ENCODE data around the gene MCCD1.
"Not testable (repeated sequence)": the region's sequence is repeated elsewhere in the genome, so short reads cannot be mapped to it uniquely, and the experiment has no call there.

Gene MCCD1

DNA sequence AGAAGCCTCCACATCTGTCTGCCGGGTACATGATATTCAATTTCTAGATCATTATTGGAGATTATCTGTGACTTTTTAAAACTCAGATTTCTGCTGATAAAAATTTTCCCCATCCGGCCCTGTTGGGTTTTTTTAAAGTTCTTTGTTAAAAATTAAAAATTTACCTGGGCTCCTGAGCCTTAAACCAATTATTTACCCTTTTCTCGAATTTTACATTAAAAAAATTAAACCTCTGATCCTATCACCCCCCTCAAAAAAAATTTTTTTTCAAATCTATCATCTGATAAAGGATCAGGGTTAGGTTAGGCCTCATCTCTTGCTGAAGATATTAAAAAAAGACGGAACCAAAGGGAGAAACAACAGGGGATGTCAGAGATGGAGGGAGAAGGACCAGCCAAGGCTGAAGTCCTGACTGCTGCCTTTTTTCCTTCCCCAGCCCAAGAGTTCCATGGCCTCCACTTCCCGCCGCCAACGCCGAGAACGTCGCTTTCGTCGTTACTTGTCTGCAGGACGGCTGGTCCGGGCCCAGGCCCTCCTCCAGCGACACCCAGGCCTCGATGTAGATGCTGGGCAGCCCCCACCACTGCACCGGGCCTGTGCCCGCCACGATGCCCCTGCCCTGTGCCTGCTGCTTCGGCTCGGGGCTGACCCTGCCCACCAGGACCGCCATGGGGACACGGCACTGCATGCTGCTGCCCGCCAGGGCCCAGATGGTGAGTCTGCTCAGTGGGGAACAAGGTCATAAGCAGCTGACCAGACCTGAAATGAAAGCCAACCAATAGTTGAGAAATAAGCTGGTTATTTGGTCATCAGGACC, 19.2 kb downstream of the MCCD1 start:
- Histone ChIP-seq H3K36me3 (ENCODE audit: low read length) (0 out of 2 replicates have a peak, but pooled peaks cover 4% of the 10 kb centered on the region), H4K20me1 (ENCODE audit: low read depth, low read length) (no peaks in the 10 kb centered on the region), H3K27ac (ENCODE audit: low read depth, low read length) (peak overlapping the region; percentile 71), H3K9me2 (replicated peaks; ENCODE audit: insufficient read depth, low read length) (no peaks in the 10 kb centered on the region), H2AFZ (ENCODE audit: low read depth, low read length, severe bottlenecking) (peak overlapping the region; percentile 0), H3K9ac (ENCODE audit: low read length) (peak overlapping the region; percentile 61), H3K79me2 (ENCODE audit: insufficient read depth, low read length) (peaks cover 11% of the 10 kb centered on the region), H3K9me3 (ENCODE audit: insufficient read depth, low read length) (no peaks in the 10 kb centered on the region), H3F3A (ENCODE audit: insufficient read depth) (peaks cover 46% of the 10 kb centered on the region), H3K4me3 (ENCODE audit: insufficient read depth, low read length, poor library complexity, severe bottlenecking) (peak overlapping the region; percentile 60), H3K27me3 (ENCODE audit: low read length) (no peaks in the 10 kb centered on the region), H3K4me2 (ENCODE audit: low read depth, low read length, poor library complexity, severe bottlenecking) (peak overlapping the region; percentile 87)
- TF ChIP-seq EZH2phosphoT487 (conservative IDR thresholded peaks at IDR 0.05; ENCODE audit: low read length): no peak
- TF ChIP-seq, protein P1, sequence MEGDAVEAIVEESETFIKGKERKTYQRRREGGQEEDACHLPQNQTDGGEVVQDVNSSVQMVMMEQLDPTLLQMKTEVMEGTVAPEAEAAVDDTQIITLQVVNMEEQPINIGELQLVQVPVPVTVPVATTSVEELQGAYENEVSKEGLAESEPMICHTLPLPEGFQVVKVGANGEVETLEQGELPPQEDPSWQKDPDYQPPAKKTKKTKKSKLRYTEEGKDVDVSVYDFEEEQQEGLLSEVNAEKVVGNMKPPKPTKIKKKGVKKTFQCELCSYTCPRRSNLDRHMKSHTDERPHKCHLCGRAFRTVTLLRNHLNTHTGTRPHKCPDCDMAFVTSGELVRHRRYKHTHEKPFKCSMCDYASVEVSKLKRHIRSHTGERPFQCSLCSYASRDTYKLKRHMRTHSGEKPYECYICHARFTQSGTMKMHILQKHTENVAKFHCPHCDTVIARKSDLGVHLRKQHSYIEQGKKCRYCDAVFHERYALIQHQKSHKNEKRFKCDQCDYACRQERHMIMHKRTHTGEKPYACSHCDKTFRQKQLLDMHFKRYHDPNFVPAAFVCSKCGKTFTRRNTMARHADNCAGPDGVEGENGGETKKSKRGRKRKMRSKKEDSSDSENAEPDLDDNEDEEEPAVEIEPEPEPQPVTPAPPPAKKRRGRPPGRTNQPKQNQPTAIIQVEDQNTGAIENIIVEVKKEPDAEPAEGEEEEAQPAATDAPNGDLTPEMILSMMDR (IDR thresholded peaks at IDR 0.05; ENCODE audit: insufficient read depth, low read length, poor library complexity, severe bottlenecking): no peak

DNA sequence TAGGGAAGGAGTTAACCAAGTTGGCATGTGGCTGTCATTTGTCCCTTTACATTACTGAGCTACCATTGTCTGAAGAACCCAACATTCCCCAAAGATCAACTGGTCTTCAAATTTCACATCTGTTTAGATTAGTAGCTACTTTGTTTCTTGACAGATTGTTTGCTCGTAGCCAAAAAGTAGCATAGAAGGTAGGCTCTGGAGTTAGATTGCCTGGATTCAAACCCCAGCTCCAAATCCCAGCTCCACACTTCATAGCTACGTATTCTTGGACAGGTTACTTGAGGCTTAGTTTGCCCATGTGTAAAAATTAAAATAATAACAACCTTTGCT, 19.7 kb downstream of the MCCD1 start:
- no peaks in the 10 kb centered on the region for H3K9me2 ChIP-seq (replicated peaks; ENCODE audit: insufficient read depth, low read length)
- peaks cover 45% of the 10 kb centered on the region for H3F3A ChIP-seq (ENCODE audit: insufficient read depth)
- H3K36me3 ChIP-seq (ENCODE audit: low read length): 0 out of 2 replicates have a peak, but pooled peaks cover 4% of the 10 kb centered on the region
- peak overlapping the region; percentile 60 for H3K4me3 ChIP-seq (ENCODE audit: insufficient read depth, low read length, poor library complexity, severe bottlenecking)
- H4K20me1 ChIP-seq (ENCODE audit: low read depth, low read length): no peaks in the 10 kb centered on the region
- peak overlapping the region; percentile 71 for H3K27ac ChIP-seq (ENCODE audit: low read depth, low read length)
- no peaks in the 10 kb centered on the region for H3K27me3 ChIP-seq (ENCODE audit: low read length)
- peak overlapping the region; percentile 87 for H3K4me2 ChIP-seq (ENCODE audit: low read depth, low read length, poor library complexity, severe bottlenecking)
- no peaks in the 10 kb centered on the region for H3K9me3 ChIP-seq (ENCODE audit: insufficient read depth, low read length)
- H2AFZ ChIP-seq (ENCODE audit: low read depth, low read length, severe bottlenecking): no peak overlapping the region
- H3K79me2 ChIP-seq (ENCODE audit: insufficient read depth, low read length): peaks cover 14% of the 10 kb centered on the region
- H3K9ac ChIP-seq (ENCODE audit: low read length): peak overlapping the region; percentile 61
- TF ChIP-seq, protein P1 (IDR thresholded peaks at IDR 0.05; ENCODE audit: insufficient read depth, low read length, poor library complexity, severe bottlenecking): no peak
- TF ChIP-seq EZH2phosphoT487 (conservative IDR thresholded peaks at IDR 0.05; ENCODE audit: low read length): no peak

DNA sequence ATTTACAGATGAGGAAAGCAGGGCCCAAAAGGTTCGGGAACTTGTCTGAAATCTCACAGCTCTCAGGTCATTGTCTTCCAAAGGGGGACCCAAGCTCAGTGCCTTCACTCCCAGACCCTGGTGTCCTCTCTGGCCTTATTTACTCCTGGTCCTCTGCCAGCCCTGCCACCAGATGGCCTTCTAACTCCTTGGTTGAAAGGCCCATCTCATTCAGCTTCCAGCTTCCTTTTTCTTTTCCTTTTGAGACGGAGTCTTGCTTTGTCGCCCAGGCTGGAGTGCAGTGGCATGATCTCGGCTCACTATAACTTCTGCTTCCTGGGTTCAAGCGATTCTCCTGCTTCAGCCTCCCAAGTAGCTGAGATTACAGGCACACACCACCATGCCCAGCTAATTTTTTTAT, 22.6 kb downstream of the MCCD1 start:
- Histone ChIP-seq H3K4me2 (ENCODE audit: low read depth, low read length, poor library complexity, severe bottlenecking) (peak overlapping the region; percentile 26), H3K27ac (ENCODE audit: low read depth, low read length) (peak overlapping the region; percentile 29; the same call in 1 of the 2 replicates), H3F3A (ENCODE audit: insufficient read depth) (peaks cover 64% of the 10 kb centered on the region), H3K79me2 (ENCODE audit: insufficient read depth, low read length) (peaks cover 21% of the 10 kb centered on the region)
- not testable (repeated sequence) for H3K9me2 ChIP-seq (replicated peaks; ENCODE audit: insufficient read depth, low read length); H4K20me1 ChIP-seq (ENCODE audit: low read depth, low read length); H2AFZ ChIP-seq (ENCODE audit: low read depth, low read length, severe bottlenecking); H3K4me3 ChIP-seq (ENCODE audit: insufficient read depth, low read length, poor library complexity, severe bottlenecking); H3K27me3 ChIP-seq (ENCODE audit: low read length); H3K36me3 ChIP-seq (ENCODE audit: low read length); H3K9me3 ChIP-seq (ENCODE audit: insufficient read depth, low read length); H3K9ac ChIP-seq (ENCODE audit: low read length)
- TF ChIP-seq, protein P1 (IDR thresholded peaks at IDR 0.05; ENCODE audit: insufficient read depth, low read length, poor library complexity, severe bottlenecking): peak; percentile 93

All from SU-DHL-6 (cell line).